T-cell (primary cell): ENCODE data around the gene CD180. TPM values are rescaled to one million over a fixed set of nuclear protein-coding genes. Genes with fewer than 3 reads are reported as not detected.

ENCODE experiments used
- ATAC-seq, 4 experiments: fragments of 200-7000 bp in 3 of 4; fragments of 150-1000 bp in 1 of 4; cut with Tn5 transposase; replicated peaks in 1 of 4; 1 replicate in 3 of 4; 2 replicates in 1 of 4; pipeline ENCODE4 v1.10.0; 2021; ENCODE audit warnings: moderate library complexity in 3 of 4, mild to moderate bottlenecking in 2 of 4, moderate number of reproducible peaks in 1 of 4
- CTCF ChIA-PET, 2 donors: fragments of 300-600 bp; sonication (Branson Sonifier 250); formaldehyde crosslinking; loops; one replicate each; lab custom pipeline; 2022; ENCODE audit warnings: antibody characterized with exemption in 2 of 2; lab: Charles Lee
- POLR2A ChIA-PET, 2 donors: fragments of 300-600 bp; sonication (Branson Sonifier 250); formaldehyde crosslinking; loops; one replicate each; lab custom pipeline; 2022; ENCODE audit warnings: antibody characterized with exemption in 2 of 2; lab: Charles Lee
- DNase-seq, 35 experiments: peaks; one replicate each; pipeline versions ENCODE4 v3.0.0 to v3.0.0-alpha.2; 2013 to 2023
- H3K27ac ChIP-seq: one replicate; pipeline ENCODE4 v1.5.1; 2013; ENCODE audit warnings: low read length
- H3K27me3 ChIP-seq, 2 experiments: replicated peaks in 1 of 2; 1 replicate in 1 of 2; 2 replicates in 1 of 2; pipeline versions ENCODE4 v1.6.1 to v1.7.0; 2013; ENCODE audit warnings: low read length in 1 of 2, mixed read lengths in 1 of 2; ENCODE audit not compliant: control insufficient read depth in 2 of 2, insufficient read depth in 2 of 2; ENCODE audit errors: extremely low read depth in 1 of 2
- H3K36me3 ChIP-seq, 2 donors: 1 replicate in 1 of 2; 2 replicates in 1 of 2; pipeline versions ENCODE4 v1.6.1 to v1.7.0; 2013; ENCODE audit warnings: low read length in 1 of 2; ENCODE audit not compliant: control insufficient read depth in 2 of 2, insufficient read depth in 1 of 2; ENCODE audit errors: extremely low read depth in 1 of 2
- H3K4me1 ChIP-seq, 2 experiments: 1 replicate in 1 of 2; 2 replicates in 1 of 2; pipeline versions ENCODE4 v1.6.1 to v1.7.0; 2013; ENCODE audit warnings: low read length in 2 of 2, mixed read lengths in 1 of 2; ENCODE audit not compliant: insufficient read depth in 2 of 2, control insufficient read depth in 1 of 2; ENCODE audit errors: extremely low read depth in 1 of 2
- H3K4me3 ChIP-seq, 2 donors: 1 replicate in 1 of 2; 2 replicates in 1 of 2; pipeline versions ENCODE4 v1.5.1 to v1.7.0; 2013; ENCODE audit warnings: mild to moderate bottlenecking in 2 of 2, low read length in 1 of 2, moderate library complexity in 1 of 2; ENCODE audit not compliant: control insufficient read depth in 1 of 2; ENCODE audit errors: extremely low read depth in 1 of 2
- H3K9me3 ChIP-seq: 2 replicates; pipeline ENCODE4 v1.7.0; 2013
- H3K27ac Mint-ChIP-seq, 2 donors: one replicate each; pipeline ENCODE4 v1.8.0; 2020 to 2021; ENCODE audit warnings: mild to moderate bottlenecking in 2 of 2, mixed read lengths in 2 of 2
- H3K27me3 Mint-ChIP-seq, 2 donors: one replicate each; pipeline ENCODE4 v1.8.0; 2021 to 2022; ENCODE audit warnings: mixed read lengths in 2 of 2
- H3K36me3 Mint-ChIP-seq: one replicate; pipeline ENCODE4 v1.8.0; 2021; ENCODE audit warnings: mixed read lengths
- H3K4me1 Mint-ChIP-seq, 3 donors: one replicate each; pipeline ENCODE4 v1.8.0; 2020 to 2022; ENCODE audit warnings: mixed read lengths in 3 of 3, mild to moderate bottlenecking in 1 of 3
- H3K4me3 Mint-ChIP-seq, 3 donors: one replicate each; pipeline ENCODE4 v1.8.0; 2020 to 2022; ENCODE audit warnings: mild to moderate bottlenecking in 3 of 3, mixed read lengths in 3 of 3, moderate library complexity in 3 of 3
- H3K9me3 Mint-ChIP-seq, 3 donors: one replicate each; pipeline ENCODE4 v1.8.0; 2020 to 2022; ENCODE audit warnings: mixed read lengths in 3 of 3
- WGBS: methylation state at CpG from one replicate; pipeline ENCODE4 v1.1.5; 2013; ENCODE audit warnings: missing lambda C conversion rate; ENCODE audit not compliant: insufficient coverage; 5-methylcytosine and 5-hydroxymethylcytosine counted together
- total RNA-seq, 35 experiments: library from RNA in 6 of 35; stranded (reverse) in 6 of 35; fragments of 120-200 nt in 1 of 35; gene quantifications; one replicate each; pipeline versions ENCODE4 v1.2.1 to v1.2.4 and lab custom pipeline; 2013 to 2026

Gene CD180
- total RNA-seq, 5 donors from 2014 or later (not counting 1 experiment from before 2014, with no cell fraction given), result 0.16 to 1.3 (median 0.73) TPM

- ATAC-seq, result no peak
Measured at GRCh38 chr5:67160272-67160671, 36.3 kb downstream of the CD180 start.

GRCh38 chr5:67156976-67157583 is 39.5 kb downstream of the CD180 start:
- Mint-ChIP-seq H3K36me3 (peaks cover 16% of the 10 kb centered on the region), H3K4me3 (peak overlapping the region in 1 of 3 donors; percentile 67), H3K4me1 (peaks cover 52 to 58% (median 54%) of the 10 kb centered on the region in 3 donors), H3K27me3 (no peaks in the 10 kb centered on the region), H3K9me3 (no peaks in the 10 kb centered on the region), H3K27ac (peak overlapping the region; percentile 84 to 87)
- peak overlapping the region; percentile 12 for H3K27ac ChIP-seq
- DNase-seq (peak in 32 of 35 experiments; percentile 13 to 78 (median 47)), ATAC-seq (peak in 3 of 4 experiments; percentile 33 to 61 (median 44))
- ChIA-PET CTCF (interaction anchor here (0.6 to 5.2 kb wide), 12 partner anchors 9 to 1127 kb away, joined by 3 to 44 read pairs (median 4); no protein-coding TSS in a partner anchor), POLR2A (no interaction called here)
- no CpG with 5 or more reads among the region's 5 CpGs for WGBS
- H3K4me1 ChIP-seq, result peaks cover 28 to 30% of the 10 kb centered on the region in 2 experiments
- H3K36me3 ChIP-seq, result peaks cover 4% of the 10 kb centered on the region in 2 donors
- no peaks in the 10 kb centered on the region for H3K9me3 ChIP-seq
- H3K4me3 ChIP-seq, result no peak overlapping the region
- no peaks in the 10 kb centered on the region for H3K27me3 ChIP-seq

More at GRCh38 chr5:67160272-67160671, 36.3 kb downstream of the CD180 start:
- WGBS, result no CpG with 5 or more reads among the region's 3 CpGs
- peaks cover 75 to 88% (median 76%) of the 10 kb centered on the region in 3 donors for H3K4me1 Mint-ChIP-seq
- H3K27ac Mint-ChIP-seq, result peak overlapping the region; percentile 94 to 95
- Histone ChIP-seq H3K36me3 (peaks cover 19 to 21% of the 10 kb centered on the region in 2 donors), H3K27me3 (no peaks in the 10 kb centered on the region), H3K4me3 (no peak overlapping the region), H3K9me3 (no peaks in the 10 kb centered on the region), H3K4me1 (peaks cover 35 to 56% of the 10 kb centered on the region in 2 experiments), H3K27ac (peak overlapping the region; percentile 57)
- no peaks in the 10 kb centered on the region for H3K9me3 Mint-ChIP-seq
- DNase-seq, result no peak
- POLR2A ChIA-PET, result interaction anchor here in 1 of 2 donors (0.7 kb wide), 1 partner anchor 47 kb away, joined by 7 read pairs; no protein-coding TSS in a partner anchor
- H3K36me3 Mint-ChIP-seq, result peaks cover 25% of the 10 kb centered on the region
- CTCF ChIA-PET, result interaction anchor here (1.8 to 3.3 kb wide), 2 partner anchors 48 kb away, joined by 10 to 27 read pairs; no protein-coding TSS in a partner anchor
- no peaks in the 10 kb centered on the region for H3K27me3 Mint-ChIP-seq
- H3K4me3 Mint-ChIP-seq, result peak overlapping the region; percentile 52 to 87 (median 55)

GRCh38 chr5:67154556-67155206 is 41.9 kb downstream of the CD180 start:
- H3K4me1 ChIP-seq, result peaks cover 10 to 18% of the 10 kb centered on the region in 2 experiments
- H3K27me3 ChIP-seq, result no peaks in the 10 kb centered on the region
- ATAC-seq, result no peak
- DNase-seq, result no peak
- Mint-ChIP-seq H3K27me3 (no peaks in the 10 kb centered on the region), H3K4me1 (peaks cover 28 to 35% (median 30%) of the 10 kb centered on the region in 3 donors), H3K9me3 (peaks cover 0 to 12% (median 0%) of the 10 kb centered on the region in 3 donors), H3K36me3 (peaks cover 32% of the 10 kb centered on the region), H3K27ac (peak overlapping the region; percentile 29 to 40), H3K4me3 (no peak overlapping the region)
- WGBS, result 95% methylated on average over 2 of the region's 5 CpGs
- no peak overlapping the region for H3K27ac ChIP-seq
- ChIA-PET POLR2A (no interaction called here), CTCF (interaction anchor here (1.3 to 5.2 kb wide), 3 partner anchors 52 to 92 kb away, joined by 3 to 44 read pairs (median 6); no protein-coding TSS in a partner anchor)
- no peak overlapping the region for H3K4me3 ChIP-seq
- H3K36me3 ChIP-seq, result peaks cover 4 to 8% of the 10 kb centered on the region in 2 donors
- no peaks in the 10 kb centered on the region for H3K9me3 ChIP-seq

DNA sequence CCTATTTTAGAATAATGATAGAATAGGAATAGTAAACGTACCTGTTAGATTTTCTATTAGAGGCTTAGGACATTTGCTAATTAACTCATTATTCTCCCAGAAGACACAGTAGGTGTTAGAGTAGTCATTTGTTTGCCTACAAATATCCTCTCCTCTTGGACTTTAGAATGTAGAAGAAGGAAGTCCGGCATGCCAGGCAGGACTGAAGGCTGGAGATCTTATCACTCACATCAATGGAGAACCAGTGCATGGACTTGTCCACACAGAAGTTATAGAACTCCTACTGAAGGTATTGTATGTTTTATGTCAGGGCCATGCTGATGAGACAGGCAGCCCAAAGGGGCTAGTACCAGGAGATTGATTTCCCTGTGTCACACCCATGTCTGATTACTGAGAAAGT is 43.3 kb downstream of the CD180 start:
- no peaks in the 10 kb centered on the region for H3K27me3 ChIP-seq
- H3K36me3 Mint-ChIP-seq, result peaks cover 41% of the 10 kb centered on the region
- POLR2A ChIA-PET, result no interaction called here
- no peak for DNase-seq
- no peak overlapping the region for H3K27ac ChIP-seq
- peaks cover 4 to 8% of the 10 kb centered on the region in 2 donors for H3K36me3 ChIP-seq
- H3K4me3 ChIP-seq, result no peak overlapping the region
- H3K4me3 Mint-ChIP-seq, result no peak overlapping the region
- H3K27me3 Mint-ChIP-seq, result no peaks in the 10 kb centered on the region
- H3K4me1 Mint-ChIP-seq, result peaks cover 19 to 22% (median 19%) of the 10 kb centered on the region in 3 donors
- peaks cover 0 to 12% (median 0%) of the 10 kb centered on the region in 3 donors for H3K9me3 Mint-ChIP-seq
- ATAC-seq, result no peak
- WGBS, result no CpG with 5 or more reads among the region's 2 CpGs
- H3K9me3 ChIP-seq, result no peaks in the 10 kb centered on the region
- H3K27ac Mint-ChIP-seq, result peak overlapping the region; percentile 5 to 9
- H3K4me1 ChIP-seq, result peaks cover 2 to 9% of the 10 kb centered on the region in 2 experiments
- CTCF ChIA-PET, result no interaction called here

- Histone ChIP-seq H3K36me3 (peaks cover 4 to 9% of the 10 kb centered on the region in 2 donors), H3K27ac (no peak overlapping the region), H3K9me3 (no peaks in the 10 kb centered on the region), H3K4me3 (no peak overlapping the region), H3K27me3 (no peaks in the 10 kb centered on the region), H3K4me1 (peaks cover 2 to 4% of the 10 kb centered on the region in 2 experiments)
- WGBS, result 95% methylated on average over 4 of the region's 6 CpGs
- peaks cover 12 to 14% (median 13%) of the 10 kb centered on the region in 3 donors for H3K4me1 Mint-ChIP-seq
- POLR2A ChIA-PET, result no interaction called here
- H3K9me3 Mint-ChIP-seq, result peaks cover 0 to 12% (median 0%) of the 10 kb centered on the region in 3 donors
- CTCF ChIA-PET, result no interaction called here
- no peaks in the 10 kb centered on the region for H3K27me3 Mint-ChIP-seq
- H3K4me3 Mint-ChIP-seq, result no peak overlapping the region
- peak overlapping the region in 1 of 2 donors; percentile 12 for H3K27ac Mint-ChIP-seq
- DNase-seq (no peak), ATAC-seq (no peak)
- peaks cover 46% of the 10 kb centered on the region for H3K36me3 Mint-ChIP-seq
Measured at GRCh38 chr5:67152400-67152799, 44.2 kb downstream of the CD180 start.

- Histone ChIP-seq H3K4me3 (no peak overlapping the region), H3K4me1 (no peaks in the 10 kb centered on the region), H3K27ac (no peak overlapping the region), H3K36me3 (peaks cover 10 to 22% of the 10 kb centered on the region in 2 donors), H3K9me3 (no peaks in the 10 kb centered on the region), H3K27me3 (no peaks in the 10 kb centered on the region)
- POLR2A ChIA-PET, result interaction anchor here in 1 of 2 donors (0.8 kb wide), 1 partner anchor 64 kb away, joined by 4 read pairs; no protein-coding TSS in a partner anchor
- Mint-ChIP-seq H3K9me3 (peaks cover 0 to 12% (median 0%) of the 10 kb centered on the region in 3 donors), H3K27me3 (no peaks in the 10 kb centered on the region), H3K4me1 (no peaks in the 10 kb centered on the region), H3K27ac (no peak overlapping the region), H3K4me3 (no peak overlapping the region), H3K36me3 (peaks cover 62% of the 10 kb centered on the region)
- WGBS, result 78% methylated on average over 1 of the region's 1 CpG
- ATAC-seq (no peak), DNase-seq (no peak)
- CTCF ChIA-PET, result interaction anchor here (0.6 to 1.2 kb wide), 4 partner anchors 9 to 843 kb away, joined by 3 to 4 read pairs (median 4); no protein-coding TSS in a partner anchor
Measured at GRCh38 chr5:67149951-67150523, 46.6 kb downstream of the CD180 start.
